OCI-LY7 (cell line): ENCODE measurements around the gene C4B.

Experiments
- CTCF ChIP-seq: fragments of 200-600 bp; sonication (generic); conservative IDR thresholded peaks from 2 replicates; pipeline ENCODE4 v1.5.1; 2014; ENCODE audit warnings: mild to moderate bottlenecking, antibody characterized with exemption, low read length, moderate library complexity, mixed read lengths
- EZH2phosphoT487 ChIP-seq: fragments of 200-600 bp; sonication (generic); IDR thresholded peaks from 2 replicates; pipeline ENCODE4 v1.6.1; 2018; ENCODE audit warnings: low read depth, borderline replicate concordance, mild to moderate bottlenecking, mixed run types, antibody characterized with exemption, low read length, moderate library complexity, mixed read lengths

- TF ChIP-seq CTCF (no peak), EZH2phosphoT487 (no peak)
Observed at GRCh38 chr6:32060966-32061655, 46.5 kb downstream of the C4B start.
